SW480 (cell line): ENCODE results near the gene GSTM5.
A peak's percentile ranks its signal among the peaks of the same experiment; 100 is the strongest.
"Not testable (repeated sequence)": the region's sequence is repeated elsewhere in the genome, so short reads cannot be mapped to it uniquely, and the experiment has no call there.

Experiments used
- DNase-seq: peaks from one replicate; pipeline ENCODE4 v3.0.0-alpha.2; 2016; ENCODE audit warnings: low spot score

GSTM5 gene

DNA sequence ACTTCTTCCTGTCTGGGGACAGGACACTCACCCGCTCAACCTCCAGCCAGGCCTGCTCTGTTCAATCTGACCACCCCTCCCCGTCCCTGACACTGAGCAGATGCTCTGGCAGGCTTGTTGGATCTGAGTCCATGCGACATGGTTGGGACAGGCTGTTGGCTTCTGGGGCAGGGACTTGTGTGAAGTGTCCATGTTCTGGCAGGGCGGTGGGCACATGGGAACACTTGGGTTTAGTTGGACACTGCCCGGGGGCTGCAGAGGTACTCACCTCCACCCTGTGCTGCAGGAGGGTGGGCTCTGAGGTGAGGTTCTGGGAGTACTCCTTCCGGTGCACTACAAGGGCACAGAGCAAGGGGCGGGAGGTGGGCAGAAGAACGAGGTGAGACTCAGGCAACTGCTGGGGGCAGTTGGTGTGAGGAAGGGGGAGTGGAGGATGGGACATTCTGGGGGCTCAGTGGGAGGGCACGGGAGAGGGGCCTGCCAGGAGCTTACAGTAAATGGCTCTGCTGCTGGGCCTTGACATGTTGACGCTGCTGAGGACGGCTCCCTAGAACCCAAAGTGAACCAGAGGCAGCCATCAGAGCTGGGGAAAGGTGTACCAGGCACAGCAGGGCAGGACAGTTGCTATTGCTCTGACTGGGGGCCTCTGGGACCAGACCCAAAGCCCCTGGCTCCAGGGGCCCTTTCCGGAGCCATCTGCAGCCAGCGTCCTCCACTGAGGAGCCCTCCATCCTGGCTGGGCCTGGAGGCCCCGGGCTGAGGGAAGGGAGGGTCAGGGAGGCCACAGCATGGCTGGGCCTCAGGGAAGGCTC, 49.4 kb downstream of the GSTM5 start:
- DNase-seq: no peak

DNA sequence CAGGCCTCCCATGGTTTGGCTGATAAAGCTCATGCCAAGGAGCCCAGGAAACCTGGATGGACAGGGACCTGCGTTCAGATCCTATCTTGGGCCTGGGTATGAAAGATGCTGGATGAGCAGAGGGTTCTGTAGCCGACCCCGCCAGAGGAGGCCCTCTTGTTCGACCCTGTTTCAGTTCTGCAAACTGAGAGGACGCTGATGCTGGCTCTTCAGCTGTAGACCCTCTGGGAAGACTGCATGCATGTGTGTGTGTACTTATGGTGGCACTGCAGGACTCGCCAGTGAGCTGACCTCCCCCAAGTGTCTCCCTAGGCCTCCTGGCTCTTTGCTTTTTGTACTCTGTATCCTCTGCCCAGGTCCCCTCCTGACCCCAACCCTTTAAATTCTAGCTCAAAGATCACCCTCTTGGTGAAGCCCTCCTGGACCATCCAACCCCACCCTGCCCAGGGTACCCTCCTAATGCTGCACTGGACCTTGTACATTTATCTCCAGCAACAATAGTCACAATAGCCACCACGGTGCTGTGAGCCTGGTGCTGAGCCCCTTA, 50.1 kb downstream of the GSTM5 start:
- DNase-seq: no peak

DNA sequence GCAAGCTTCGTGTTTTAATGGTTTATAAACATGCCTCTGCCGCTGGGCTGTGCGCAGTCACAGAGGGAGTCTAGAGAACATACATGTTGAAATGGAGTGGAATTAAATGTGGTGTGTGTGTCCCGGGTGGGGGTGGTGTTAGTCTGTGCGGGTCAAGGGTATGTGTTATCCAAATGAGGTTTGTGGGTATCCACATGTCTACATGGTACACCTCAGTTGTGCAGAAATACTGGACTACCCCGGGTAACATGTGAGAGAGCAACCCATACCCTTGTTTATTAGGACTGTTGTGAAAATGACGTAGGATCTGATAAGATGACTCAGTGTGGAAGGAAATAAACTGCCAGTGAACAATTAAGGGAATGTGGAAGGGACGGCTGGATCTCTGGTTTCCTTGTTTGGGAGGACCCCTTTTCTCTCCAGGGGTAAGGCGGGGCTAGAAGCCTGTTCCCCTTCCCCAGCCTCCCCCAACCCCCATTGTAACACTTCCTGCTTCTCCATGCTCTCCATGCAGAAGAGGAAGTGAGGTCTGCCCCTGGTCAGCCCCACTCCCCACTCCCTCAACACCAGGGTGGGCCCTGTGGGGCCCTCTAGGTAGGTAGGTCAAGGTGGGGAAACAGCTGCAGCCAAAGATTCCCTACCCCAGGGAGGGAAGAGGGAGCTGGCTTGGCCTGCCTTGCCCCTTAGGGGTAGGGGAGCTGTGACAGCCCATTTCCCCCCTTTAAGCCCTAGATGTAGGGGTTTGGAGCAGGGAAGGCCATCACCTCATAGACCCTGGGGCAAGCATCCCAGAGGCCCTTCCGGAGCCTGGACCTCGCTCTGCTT, 51.0 kb downstream of the GSTM5 start:
- DNase-seq: peak; percentile 73

- DNase-seq: peak; percentile 96
These were observed 51.8 kb downstream of the GSTM5 start, which contains the start of gene EPS8L3 for GRCh38 chr1:109763646-109764415. EPS8L3 (minus strand) TSS chr1:109763923; CDS start chr1:109761749, 2,174 bp downstream.

DNA sequence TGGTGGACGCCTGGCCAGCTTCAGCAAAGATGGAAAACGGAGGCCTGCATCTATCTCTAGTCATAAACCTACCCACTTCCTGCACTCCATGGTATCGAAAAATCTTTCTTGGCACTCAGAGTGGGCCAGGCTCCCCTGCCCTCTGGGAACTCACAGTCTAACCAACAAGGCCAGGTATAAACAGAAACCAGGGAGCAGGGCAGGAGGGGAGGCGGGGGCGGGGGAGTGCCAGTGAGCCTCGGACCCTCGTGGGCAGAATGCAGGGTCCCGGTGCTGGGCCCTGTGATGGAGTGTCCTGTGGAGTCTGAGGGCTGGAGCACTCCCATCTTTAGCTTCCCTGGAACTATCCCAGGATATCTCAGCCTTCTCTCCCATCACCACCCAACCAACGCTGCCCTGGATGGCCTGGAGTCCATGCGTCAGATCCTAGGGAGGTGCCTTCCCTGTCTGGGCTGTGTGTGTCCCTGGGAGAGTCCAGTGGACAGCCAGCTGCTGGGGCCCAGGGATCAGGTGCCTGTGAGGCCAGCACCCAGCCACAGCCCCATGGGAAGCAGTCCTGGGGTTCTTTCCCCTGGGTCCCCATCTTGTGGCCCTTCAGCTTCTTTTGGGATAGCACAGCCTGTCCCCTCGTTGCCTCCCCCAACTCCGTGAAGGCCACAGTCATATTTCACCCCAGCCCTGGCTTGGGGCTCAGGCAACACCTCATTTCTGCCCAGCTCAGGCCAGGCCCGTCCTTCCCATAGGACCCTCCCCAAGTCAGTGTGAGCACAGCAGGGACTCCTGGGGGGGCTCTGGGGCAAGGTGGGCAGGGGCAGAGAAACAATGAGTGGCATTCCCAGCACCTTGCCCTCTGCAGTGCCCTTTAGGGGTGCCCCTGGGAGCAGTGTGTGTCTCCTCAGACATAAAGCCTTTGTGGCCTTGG, 52.8 kb downstream of the GSTM5 start:
- no peak for DNase-seq

GRCh38 chr1:109765483-109765815, 53.4 kb downstream of the GSTM5 start:
- no peak for DNase-seq

DNA sequence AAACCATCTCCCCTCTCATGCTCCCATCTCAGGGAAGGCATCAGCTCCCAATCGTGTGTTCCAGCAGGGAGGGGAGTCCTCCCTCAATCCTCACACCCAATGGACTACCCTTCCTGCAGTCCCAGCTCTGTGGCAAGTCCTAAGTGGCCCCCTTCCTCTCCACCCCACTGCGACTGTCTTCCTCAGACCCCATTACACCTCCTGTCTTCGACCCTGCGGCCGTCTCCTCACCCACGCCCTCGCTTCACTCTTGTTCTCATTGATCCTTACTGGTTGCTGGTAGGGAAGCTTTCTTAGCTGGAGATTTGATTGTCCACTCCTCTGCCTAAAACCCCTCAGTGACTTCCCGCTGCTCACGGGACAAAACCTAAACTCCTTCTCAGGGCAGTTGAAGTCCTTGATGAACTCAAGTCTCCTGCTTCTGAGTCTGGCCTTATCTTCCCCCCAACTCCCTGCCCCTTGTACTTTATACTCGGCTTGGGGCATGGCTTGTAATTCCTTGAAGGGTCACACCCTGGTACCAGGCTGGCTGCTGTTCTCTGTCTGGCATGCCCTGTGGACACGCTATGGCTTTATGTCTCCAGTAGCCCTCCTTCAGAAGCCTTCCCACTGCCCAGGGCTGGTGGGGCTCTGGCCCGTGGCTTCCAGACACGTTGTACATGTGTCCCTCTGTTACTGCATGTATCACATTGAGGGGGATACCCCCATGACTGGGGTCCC, 54.0 kb downstream of the GSTM5 start:
- DNase-seq: no peak

DNA sequence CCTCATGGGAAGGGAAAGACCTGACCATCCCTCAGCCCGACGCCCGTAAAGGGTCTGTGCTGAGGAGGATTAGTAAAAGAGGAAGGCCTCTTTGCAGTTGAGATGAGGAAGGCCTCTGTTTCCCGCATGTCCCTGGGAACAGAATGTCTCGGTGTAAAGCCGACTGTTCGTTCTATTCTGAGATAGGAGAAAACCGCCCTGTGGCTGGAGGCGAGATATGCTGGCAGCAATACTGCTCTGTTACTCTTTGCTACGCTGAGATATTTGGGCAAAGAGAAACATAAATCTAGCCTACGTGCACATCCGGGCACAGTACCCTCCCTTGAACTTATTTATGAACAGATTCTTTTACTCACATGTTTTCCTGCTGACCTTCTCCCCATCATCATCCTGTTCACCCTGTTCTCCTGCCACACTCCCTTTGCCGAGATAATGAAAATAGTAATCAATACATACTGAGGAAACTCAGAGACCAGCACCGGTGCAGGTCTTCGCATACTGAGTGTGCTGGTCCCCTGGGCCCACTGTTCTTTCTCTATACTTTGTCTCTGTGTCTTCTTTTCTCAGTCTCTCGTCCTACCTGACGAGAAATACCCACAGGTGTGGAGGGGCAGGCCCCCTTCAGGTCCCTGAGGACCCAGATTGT, 55.1 kb downstream of the GSTM5 start:
- DNase-seq: not testable (repeated sequence)
